Measurements from ENCODE around the gene GTPBP6.

The GTPBP6 gene

DNA sequence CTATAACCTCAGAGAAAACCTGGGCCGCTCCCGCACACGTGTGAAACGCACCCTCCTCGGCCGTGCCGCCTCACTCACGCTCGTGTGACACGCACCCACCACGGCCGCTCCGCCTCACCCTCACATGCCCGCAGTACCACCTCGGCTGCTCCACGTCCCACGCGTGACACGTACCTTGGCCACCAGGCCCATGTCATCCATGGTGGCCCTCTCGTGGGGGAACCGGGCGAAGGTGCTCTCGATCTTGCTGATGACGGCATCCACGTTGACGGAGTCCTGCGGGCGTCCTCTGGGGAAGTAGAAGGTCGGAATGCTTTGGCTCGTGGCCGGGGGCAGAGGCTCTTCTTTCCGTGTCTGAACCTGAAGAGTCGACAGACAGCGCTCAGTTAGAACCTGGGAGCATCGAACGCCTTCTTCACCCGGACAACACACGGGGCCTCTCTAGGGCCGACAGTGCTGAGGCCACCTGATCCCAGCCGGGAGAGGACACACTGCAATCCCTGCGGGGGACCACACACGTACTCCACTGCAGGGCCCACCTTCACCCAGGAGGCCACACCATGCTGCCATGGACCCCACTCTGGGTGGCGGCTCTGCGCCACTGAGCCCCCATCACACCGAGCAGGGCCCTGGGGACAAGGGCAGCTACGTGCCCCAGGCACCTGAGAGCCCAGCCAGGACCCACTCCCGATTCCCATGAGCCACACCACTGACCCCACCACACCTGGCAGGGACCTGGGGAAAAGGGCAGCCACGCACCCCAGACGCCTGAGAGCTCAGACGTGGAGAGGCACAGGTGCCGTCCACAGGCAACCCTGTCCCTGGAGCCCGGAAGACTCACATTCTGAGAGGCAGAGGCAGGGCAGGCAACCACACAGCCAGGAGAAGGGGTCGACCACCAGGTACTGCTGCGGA is 42.9 kb upstream of the GTPBP6 start:
- TF ChIP-seq, protein P1, sequence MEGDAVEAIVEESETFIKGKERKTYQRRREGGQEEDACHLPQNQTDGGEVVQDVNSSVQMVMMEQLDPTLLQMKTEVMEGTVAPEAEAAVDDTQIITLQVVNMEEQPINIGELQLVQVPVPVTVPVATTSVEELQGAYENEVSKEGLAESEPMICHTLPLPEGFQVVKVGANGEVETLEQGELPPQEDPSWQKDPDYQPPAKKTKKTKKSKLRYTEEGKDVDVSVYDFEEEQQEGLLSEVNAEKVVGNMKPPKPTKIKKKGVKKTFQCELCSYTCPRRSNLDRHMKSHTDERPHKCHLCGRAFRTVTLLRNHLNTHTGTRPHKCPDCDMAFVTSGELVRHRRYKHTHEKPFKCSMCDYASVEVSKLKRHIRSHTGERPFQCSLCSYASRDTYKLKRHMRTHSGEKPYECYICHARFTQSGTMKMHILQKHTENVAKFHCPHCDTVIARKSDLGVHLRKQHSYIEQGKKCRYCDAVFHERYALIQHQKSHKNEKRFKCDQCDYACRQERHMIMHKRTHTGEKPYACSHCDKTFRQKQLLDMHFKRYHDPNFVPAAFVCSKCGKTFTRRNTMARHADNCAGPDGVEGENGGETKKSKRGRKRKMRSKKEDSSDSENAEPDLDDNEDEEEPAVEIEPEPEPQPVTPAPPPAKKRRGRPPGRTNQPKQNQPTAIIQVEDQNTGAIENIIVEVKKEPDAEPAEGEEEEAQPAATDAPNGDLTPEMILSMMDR (IDR thresholded peaks at IDR 0.05): no peak
- no peak for TF ChIP-seq ZFX (IDR thresholded peaks at IDR 0.05; ENCODE audit: borderline replicate concordance)

DNA sequence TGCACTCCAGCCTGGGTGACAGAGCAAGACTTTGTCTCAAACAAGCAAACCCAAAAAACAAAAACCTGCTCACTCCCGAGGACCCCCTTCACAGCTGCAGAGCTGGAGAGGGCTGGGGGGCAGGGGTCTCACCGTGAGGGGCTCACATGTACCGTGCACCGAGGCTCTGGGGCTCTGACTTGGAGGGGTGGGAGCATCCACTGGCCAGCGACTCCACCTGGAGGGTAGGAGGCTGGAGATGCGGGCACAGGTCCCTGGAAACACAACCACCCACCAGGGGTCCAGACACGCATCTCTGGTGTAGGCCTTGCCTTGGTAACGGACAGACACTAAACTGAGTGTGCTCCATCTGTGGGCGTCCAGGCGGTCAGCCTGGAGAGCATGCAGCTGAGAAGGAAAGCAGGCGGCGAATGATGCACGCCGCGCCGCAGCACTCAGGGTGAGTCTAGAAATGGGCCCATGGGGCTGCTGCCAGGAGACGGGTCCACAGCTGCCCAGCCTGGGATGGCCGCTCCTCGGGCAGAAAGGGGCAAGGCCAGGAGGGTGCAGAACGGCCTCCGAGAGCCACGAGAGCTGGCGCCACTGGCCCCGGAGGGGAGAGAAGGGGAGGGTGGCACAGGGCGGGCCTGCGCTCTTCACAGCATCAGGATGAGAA is 42.0 kb upstream of the GTPBP6 start:
- no peak for TF ChIP-seq ZFX (IDR thresholded peaks at IDR 0.05; ENCODE audit: borderline replicate concordance)
- TF ChIP-seq, protein P1 (IDR thresholded peaks at IDR 0.05): no peak
- no peak overlapping the region for H3K27ac ChIP-seq

More for the DNA sequence above, 42.9 kb upstream of the GTPBP6 start:
- H3K27ac ChIP-seq: no peak overlapping the region

DNA sequence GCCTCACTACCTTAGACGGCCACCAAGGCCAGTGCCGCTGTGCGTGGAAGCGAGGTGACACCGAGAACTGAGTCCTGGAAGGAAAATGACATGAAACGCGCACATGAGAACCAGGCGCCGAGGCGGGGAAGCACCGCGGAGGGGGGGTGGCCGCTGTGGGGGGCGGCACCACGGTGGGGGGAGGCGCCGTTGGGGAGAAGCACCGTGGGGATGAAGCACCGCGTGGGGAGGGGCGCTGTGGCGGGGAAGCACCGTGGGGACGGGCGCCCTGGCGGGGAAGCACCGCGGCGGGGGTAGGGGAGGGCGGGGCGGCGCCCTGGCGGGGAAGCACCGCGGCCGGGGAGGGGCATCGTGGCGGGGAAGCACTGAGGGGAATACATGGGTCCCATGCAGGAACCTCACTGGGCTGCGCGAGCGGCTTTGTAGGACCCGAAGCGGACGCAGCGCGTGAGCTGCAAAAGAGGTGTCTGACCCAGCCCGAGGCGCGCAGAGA is 40.1 kb upstream of the GTPBP6 start:
- TF ChIP-seq, protein P1 (IDR thresholded peaks at IDR 0.05): no peak
- no peak for TF ChIP-seq ZFX (IDR thresholded peaks at IDR 0.05; ENCODE audit: borderline replicate concordance)
- no peak overlapping the region for H3K27ac ChIP-seq

DNA sequence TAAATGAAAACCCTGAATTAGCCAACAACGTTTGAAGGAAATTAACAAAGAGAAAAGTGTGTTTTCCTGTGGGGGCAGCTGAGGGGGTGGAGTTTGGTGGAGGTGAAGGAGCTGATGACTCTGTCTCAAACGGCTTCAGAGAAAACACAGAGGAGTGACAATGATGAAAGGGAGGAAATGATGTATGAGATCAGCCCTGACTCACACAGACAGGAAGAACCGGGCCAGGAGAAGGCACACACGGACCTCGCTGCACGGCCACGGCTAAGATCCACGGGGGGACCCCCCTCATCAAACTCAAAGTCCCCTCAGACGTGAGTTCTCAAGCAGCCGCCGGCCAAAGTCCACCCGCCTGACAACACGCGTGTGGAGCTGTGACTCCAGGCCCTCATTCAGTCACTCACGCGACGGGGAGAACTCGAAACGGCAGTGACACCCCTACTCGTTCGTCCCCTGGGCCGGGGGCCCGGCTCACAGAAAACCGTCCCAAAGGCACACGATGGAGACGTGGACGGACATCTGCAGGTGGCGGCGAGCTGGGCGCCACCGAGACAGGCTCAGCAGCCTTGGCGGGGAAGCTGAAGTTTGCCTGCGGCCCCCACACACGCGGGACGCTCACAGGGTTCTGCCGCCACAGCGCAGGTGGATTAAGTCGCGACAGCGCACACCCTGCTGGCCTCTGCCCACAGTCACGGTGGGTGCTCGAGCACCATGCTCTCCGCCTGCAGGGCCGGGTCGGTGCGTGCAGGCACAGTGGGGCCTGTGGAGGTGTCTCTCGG is 39.3 kb upstream of the GTPBP6 start:
- TF ChIP-seq, protein P1 (IDR thresholded peaks at IDR 0.05): no peak
- TF ChIP-seq ZFX (IDR thresholded peaks at IDR 0.05; ENCODE audit: borderline replicate concordance): no peak
- H3K27ac ChIP-seq: no peak overlapping the region

DNA sequence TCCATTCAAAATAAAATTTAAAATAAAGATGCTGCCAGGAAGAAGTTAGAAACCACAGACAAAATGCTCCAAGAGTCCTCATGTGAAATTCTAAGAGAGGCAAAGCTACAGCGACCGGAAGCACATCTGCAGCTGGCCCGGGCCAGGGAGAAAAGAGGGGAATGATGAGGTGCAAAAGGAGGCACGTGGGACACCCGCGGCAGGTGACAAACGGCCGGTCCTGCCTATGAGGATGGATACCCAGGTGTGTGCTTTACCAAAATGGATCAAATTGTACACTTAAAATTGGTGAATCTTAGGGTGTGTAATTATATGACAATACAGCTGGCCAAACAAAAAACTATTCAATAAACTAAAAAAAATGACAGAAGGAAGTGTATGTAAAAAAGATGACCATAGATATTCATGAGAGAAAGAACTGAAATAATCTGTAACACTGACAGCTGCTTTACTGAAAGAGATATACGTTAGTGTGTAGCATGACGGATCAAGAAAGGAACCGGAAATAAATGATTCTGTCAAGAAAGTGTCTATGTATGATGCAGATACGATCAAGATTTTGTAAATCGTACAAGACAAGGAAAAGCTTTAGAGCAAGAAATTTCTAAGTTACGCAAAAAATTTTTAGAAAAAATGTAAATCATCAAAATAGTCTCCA is 38.6 kb upstream of the GTPBP6 start:
- no peak for TF ChIP-seq ZFX (IDR thresholded peaks at IDR 0.05; ENCODE audit: borderline replicate concordance)
- TF ChIP-seq, protein P1 (IDR thresholded peaks at IDR 0.05): no peak
- H3K27ac ChIP-seq: no peak overlapping the region

DNA sequence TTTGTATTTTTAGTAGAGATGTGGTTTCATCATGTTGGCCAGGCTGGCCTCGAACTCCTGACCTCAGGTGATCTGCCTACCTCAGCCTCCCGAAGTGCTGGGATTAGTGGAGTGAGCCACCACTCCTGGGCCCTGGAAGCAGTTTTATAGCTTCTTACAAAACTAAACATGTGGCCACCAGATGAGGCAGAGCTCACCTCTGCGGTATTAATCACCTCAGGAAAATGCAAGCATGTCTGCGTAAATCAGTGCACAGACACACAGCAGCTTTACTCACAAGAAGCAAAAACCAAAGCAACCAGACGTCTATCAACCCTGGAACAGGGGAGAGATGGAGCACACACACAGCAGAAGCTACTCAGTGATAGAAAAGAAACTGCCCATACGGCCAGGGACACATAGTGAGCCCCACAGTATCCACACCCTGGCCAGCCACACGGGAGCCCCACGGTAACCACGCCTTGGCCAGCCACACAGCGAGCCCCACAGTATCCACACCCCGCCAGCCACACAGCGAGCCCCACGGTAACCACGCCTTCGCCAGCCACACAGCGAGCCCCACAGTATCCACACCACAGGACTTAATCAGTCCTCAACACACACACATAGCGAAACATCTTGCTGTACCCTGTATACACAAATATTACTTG is 37.9 kb upstream of the GTPBP6 start:
- no peak overlapping the region for H3K27ac ChIP-seq
- no peak for TF ChIP-seq ZFX (IDR thresholded peaks at IDR 0.05; ENCODE audit: borderline replicate concordance)
- TF ChIP-seq, protein P1 (IDR thresholded peaks at IDR 0.05): no peak
